ENCODE measurements around the gene PLEKHD1. TPM values are rescaled to one million over a fixed set of nuclear protein-coding genes. Genes with fewer than 3 reads are reported as not detected.

The PLEKHD1 gene
- polyA plus RNA-seq, 1 experiment: not detected

- H3K27ac ChIP-seq (ENCODE audit: low read depth, low read length): no peak overlapping the region
- H3K27me3 ChIP-seq (ENCODE audit: control insufficient read depth, insufficient read depth, low read length): peaks cover 33% of the 10 kb centered on the region
- TF ChIP-seq, protein P1, sequence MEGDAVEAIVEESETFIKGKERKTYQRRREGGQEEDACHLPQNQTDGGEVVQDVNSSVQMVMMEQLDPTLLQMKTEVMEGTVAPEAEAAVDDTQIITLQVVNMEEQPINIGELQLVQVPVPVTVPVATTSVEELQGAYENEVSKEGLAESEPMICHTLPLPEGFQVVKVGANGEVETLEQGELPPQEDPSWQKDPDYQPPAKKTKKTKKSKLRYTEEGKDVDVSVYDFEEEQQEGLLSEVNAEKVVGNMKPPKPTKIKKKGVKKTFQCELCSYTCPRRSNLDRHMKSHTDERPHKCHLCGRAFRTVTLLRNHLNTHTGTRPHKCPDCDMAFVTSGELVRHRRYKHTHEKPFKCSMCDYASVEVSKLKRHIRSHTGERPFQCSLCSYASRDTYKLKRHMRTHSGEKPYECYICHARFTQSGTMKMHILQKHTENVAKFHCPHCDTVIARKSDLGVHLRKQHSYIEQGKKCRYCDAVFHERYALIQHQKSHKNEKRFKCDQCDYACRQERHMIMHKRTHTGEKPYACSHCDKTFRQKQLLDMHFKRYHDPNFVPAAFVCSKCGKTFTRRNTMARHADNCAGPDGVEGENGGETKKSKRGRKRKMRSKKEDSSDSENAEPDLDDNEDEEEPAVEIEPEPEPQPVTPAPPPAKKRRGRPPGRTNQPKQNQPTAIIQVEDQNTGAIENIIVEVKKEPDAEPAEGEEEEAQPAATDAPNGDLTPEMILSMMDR (IDR thresholded peaks at IDR 0.05; ENCODE audit: low read depth, low read length): no peak
- no peak for DNase-seq (ENCODE audit: low read depth, low spot score)
- H3K9me3 ChIP-seq (ENCODE audit: control insufficient read depth, insufficient read depth, low read length): no peaks in the 10 kb centered on the region
- H3K4me3 ChIP-seq (ENCODE audit: low read depth, low read length): no peak overlapping the region
- ChIA-PET CTCF (no interaction called here), POLR2A (interaction anchor here (0.5 kb wide), 1 partner anchor 251 kb away, joined by 4 read pairs; no protein-coding TSS in a partner anchor)
These were observed 21.7 kb downstream of the PLEKHD1 start for GRCh38 chr14:69506241-69506595.

- no peak for DNase-seq (ENCODE audit: low read depth, low spot score)
- Histone ChIP-seq H3K4me3 (ENCODE audit: low read depth, low read length) (no peak overlapping the region), H3K27me3 (ENCODE audit: control insufficient read depth, insufficient read depth, low read length) (peaks cover 17% of the 10 kb centered on the region), H3K27ac (ENCODE audit: low read depth, low read length) (no peak overlapping the region), H3K9me3 (ENCODE audit: control insufficient read depth, insufficient read depth, low read length) (no peaks in the 10 kb centered on the region)
- POLR2A ChIA-PET: no interaction called here
- CTCF ChIA-PET: interaction anchor here (0.7 kb wide), 1 partner anchor 66 kb away, joined by 3 read pairs; no protein-coding TSS in a partner anchor
- TF ChIP-seq, protein P1 (IDR thresholded peaks at IDR 0.05; ENCODE audit: low read depth, low read length): no peak
These were observed 34.0 kb downstream of the PLEKHD1 start for GRCh38 chr14:69518289-69519101.

GRCh38 chr14:69519204-69520100 lies 34.9 kb downstream of the PLEKHD1 start:
- POLR2A ChIA-PET: no interaction called here

GRCh38 chr14:69522026-69522425 lies 37.5 kb downstream of the PLEKHD1 start:
- CTCF ChIA-PET: no interaction called here
- Histone ChIP-seq H3K9me3 (ENCODE audit: control insufficient read depth, insufficient read depth, low read length) (no peaks in the 10 kb centered on the region), H3K4me3 (ENCODE audit: low read depth, low read length) (no peak overlapping the region), H3K27me3 (ENCODE audit: control insufficient read depth, insufficient read depth, low read length) (peaks cover 43% of the 10 kb centered on the region), H3K27ac (ENCODE audit: low read depth, low read length) (no peak overlapping the region)
- POLR2A ChIA-PET: no interaction called here
- TF ChIP-seq, protein P1 (IDR thresholded peaks at IDR 0.05; ENCODE audit: low read depth, low read length): no peak
- DNase-seq (ENCODE audit: low read depth, low spot score): no peak

More at GRCh38 chr14:69519204-69520100, 34.9 kb downstream of the PLEKHD1 start:
- Histone ChIP-seq H3K9me3 (ENCODE audit: control insufficient read depth, insufficient read depth, low read length) (no peaks in the 10 kb centered on the region), H3K27ac (ENCODE audit: low read depth, low read length) (no peak overlapping the region), H3K27me3 (ENCODE audit: control insufficient read depth, insufficient read depth, low read length) (peaks cover 27% of the 10 kb centered on the region), H3K4me3 (ENCODE audit: low read depth, low read length) (no peak overlapping the region)
- CTCF ChIA-PET: interaction anchor here (1.2 to 2.0 kb wide), 2 partner anchors 16 kb away, joined by 9 to 13 read pairs; no protein-coding TSS in a partner anchor
- TF ChIP-seq, protein P1 (IDR thresholded peaks at IDR 0.05; ENCODE audit: low read depth, low read length): no peak
- no peak for DNase-seq (ENCODE audit: low read depth, low spot score)

All from AG04450 (cell line).